GM12878 (cell line): Measurements from ENCODE around the gene CLEC17A. TPM values are rescaled to one million over a fixed set of nuclear protein-coding genes. Genes with fewer than 3 reads are reported as not detected.

Source experiments
- ATAC-seq: fragments of 200-7000 bp; cut with Tn5 transposase; 3 replicates; pipeline ENCODE4 v1.9.1; 2020; ENCODE audit warnings: mild to moderate bottlenecking, moderate library complexity
- BruUV-seq: library from RNA; stranded (reverse); fragments of 400-500 nt; replicated peaks from 2 replicates; lab custom pipeline; 2021; lab: Mats Ljungman, UMichigan
- CTCF ChIA-PET: fragments of 300-600 bp; sonication (Branson Sonifier 250); formaldehyde crosslinking; extraction: SDS; loops from one replicate; lab custom pipeline; 2021; ENCODE audit warnings: inconsistent platforms; lab: Yijun Ruan, JAX
- POLR2A ChIA-PET: fragments of 350-600 bp; formaldehyde crosslinking; extraction: SDS; loops from one replicate; lab custom pipeline; 2021; ENCODE audit warnings: inconsistent platforms; lab: Charles Lee
- RAD21 ChIA-PET: fragments of 300-600 bp; sonication (Branson Sonifier 250); formaldehyde crosslinking; loops from one replicate; lab custom pipeline; 2023; ENCODE audit warnings: antibody characterized with exemption; ENCODE audit not compliant: unreplicated experiment; lab: Charles Lee
- SMC1A ChIA-PET: fragments of 300-600 bp; sonication (Branson Sonifier 250); formaldehyde crosslinking; loops from one replicate; lab custom pipeline; 2023; ENCODE audit not compliant: unreplicated experiment, uncharacterized antibody; lab: Charles Lee
- DNase-seq: peaks from one replicate; pipeline ENCODE4 v3.0.0-alpha.2; 2011; ENCODE audit warnings: low read depth, low spot score
- FAIRE-seq: peaks from 3 replicates; lab custom pipeline; 2011; peaks lifted over from hg19 to GRCh38; lab: Jason Lieb, UNC
- H2AFZ ChIP-seq: 2 replicates; pipeline ENCODE4 v1.6.0; 2011; ENCODE audit warnings: low read depth, low read length, control low read depth; ENCODE audit not compliant: control insufficient read depth
- H3K27ac ChIP-seq: 2 replicates; pipeline ENCODE4 v1.5.1; 2011; ENCODE audit warnings: control low read depth; ENCODE audit not compliant: control insufficient read depth, insufficient read depth
- H3K27me3 ChIP-seq, 2 experiments: replicated peaks in 1 of 2; 2 replicates each; pipeline versions ENCODE4 v1.6.0 to v1.6.1; 2011; ENCODE audit warnings: low read length in 1 of 2; ENCODE audit not compliant: control insufficient read depth in 2 of 2, insufficient read depth in 2 of 2
- H3K36me3 ChIP-seq, 2 experiments: 2 replicates each; pipeline ENCODE4 v1.5.1; 2011; ENCODE audit warnings: low read length in 1 of 2; ENCODE audit not compliant: control insufficient read depth in 2 of 2, insufficient read depth in 2 of 2
- H3K4me1 ChIP-seq: 2 replicates; pipeline ENCODE4 v1.6.1; 2011; ENCODE audit warnings: mild to moderate bottlenecking, low read length, moderate library complexity, mixed read lengths; ENCODE audit not compliant: control insufficient read depth, insufficient read depth
- H3K4me2 ChIP-seq: 2 replicates; pipeline ENCODE4 v1.6.0; 2011; ENCODE audit warnings: control low read depth; ENCODE audit not compliant: control insufficient read depth, insufficient read depth
- H3K4me3 ChIP-seq: fragments of 200-600 bp; sonication (generic); 2 replicates; pipeline ENCODE4 v1.5.1; 2016
- H3K79me2 ChIP-seq: 2 replicates; pipeline ENCODE4 v1.6.0; 2011; ENCODE audit warnings: low read length; ENCODE audit not compliant: control insufficient read depth, insufficient read depth
- H3K9ac ChIP-seq: 2 replicates; pipeline ENCODE4 v1.8.0; 2011; ENCODE audit warnings: low read length, control low read depth, mixed read lengths; ENCODE audit not compliant: control insufficient read depth, insufficient read depth
- H3K9me3 ChIP-seq: replicated peaks from 3 replicates; pipeline ENCODE4 v1.5.1; 2011; ENCODE audit warnings: mild to moderate bottlenecking, low read length; ENCODE audit not compliant: control insufficient read depth, insufficient read depth
- H4K20me1 ChIP-seq: 2 replicates; pipeline ENCODE4 v1.6.0; 2011; ENCODE audit not compliant: control insufficient read depth, insufficient read depth
- ATF3 ChIP-seq: IDR thresholded peaks from 2 replicates; pipeline ENCODE4 v1.6.1; 2011; ENCODE audit warnings: low read depth, mild to moderate bottlenecking, low read length, moderate library complexity, borderline replicate concordance; ENCODE audit errors: extremely low read depth
- CEBPB ChIP-seq, 2 experiments: fragments of 150-350 bp in 1 of 2; IDR thresholded peaks; 2 replicates each; pipeline ENCODE4 v1.6.1; 2012 to 2014; ENCODE audit warnings: low read depth in 2 of 2, low read length in 2 of 2, borderline replicate concordance in 1 of 2, inconsistent platforms in 1 of 2
- CHD4 ChIP-seq: fragments of 200-600 bp; sonication (generic); IDR thresholded peaks from 2 replicates; pipeline ENCODE4 v1.6.1; 2016; ENCODE audit warnings: mild to moderate bottlenecking
- E2F4 ChIP-seq: IDR thresholded peaks from 2 replicates; pipeline ENCODE4 v1.6.1; 2012; ENCODE audit warnings: low read depth, low read length, improper control_type of control experiment
- ELK1 ChIP-seq: IDR thresholded peaks from 2 replicates; pipeline ENCODE4 v1.6.1; 2012; ENCODE audit warnings: low read depth, low read length, improper control_type of control experiment
- FOXK2 ChIP-seq: fragments of 450-650 bp; IDR thresholded peaks from 2 replicates; pipeline ENCODE4 v1.6.1; 2017; ENCODE audit warnings: mild to moderate bottlenecking, moderate library complexity
- MYB ChIP-seq: fragments of 150-350 bp; IDR thresholded peaks from 2 replicates; pipeline ENCODE4 v1.6.1; 2014; ENCODE audit warnings: mild to moderate bottlenecking, low read depth, low read length, borderline replicate concordance
- NBN ChIP-seq: fragments of 450-650 bp; IDR thresholded peaks from 2 replicates; pipeline ENCODE4 v1.6.1; 2016
- NR2C2 ChIP-seq: IDR thresholded peaks from 2 replicates; pipeline ENCODE4 v1.6.1; 2011; ENCODE audit warnings: borderline replicate concordance, low read depth; ENCODE audit not compliant: control insufficient read depth, insufficient read length
- NRF1 ChIP-seq: conservative IDR thresholded peaks from 2 replicates; pipeline ENCODE4 v1.6.1; 2011; ENCODE audit warnings: mild to moderate bottlenecking, low read depth, low read length, improper control_type of control experiment
- SREBF2 ChIP-seq: IDR thresholded peaks from 2 replicates; pipeline ENCODE4 v1.6.1; 2012; ENCODE audit warnings: mild to moderate bottlenecking, low read length
- ZBTB40 ChIP-seq: fragments of 450-650 bp; IDR thresholded peaks from 2 replicates; pipeline ENCODE4 v1.6.1; 2016; ENCODE audit warnings: mild to moderate bottlenecking, moderate library complexity, borderline replicate concordance
- WGBS: methylation state at CpG from one replicate; pipeline ENCODE4 v1.1.6; 2016; ENCODE audit warnings: low lambda C conversion rate; ENCODE audit not compliant: insufficient replicate concordance, insufficient coverage; ENCODE audit errors: missing lambda C conversion rate; 5-methylcytosine and 5-hydroxymethylcytosine counted together
- in situ Hi-C: fragments of 300-500 bp; cut with MboI; formaldehyde crosslinking; loops from 9 replicates; pipeline ENCODE4 v1.14.3; 2018; ENCODE audit warnings: mixed read lengths
- intact Hi-C: fragments of 100-400 bp; cut with micrococcal nuclease; formaldehyde crosslinking; loops from one replicate; pipeline ENCODE4 v1.14.2; 2022; ENCODE audit not compliant: unreplicated experiment
- polyA plus RNA-seq, 11 experiments: library from polyadenylated mRNA; depleted of rRNA in 4 of 11; unstranded in 6 of 11; stranded (reverse) in 5 of 11; fragments of >200 nt; fragmentation: Nextera tagmentation in 4 of 11; fragmentation: Illumina TruSeq in 1 of 11; extraction: Ambion mirVana in 4 of 11; extraction: Trizol in 1 of 11; gene quantifications; 1 replicate in 1 of 11; 2 replicates in 10 of 11; pipeline versions ENCODE4 v1.2.1 to v1.2.3, GENCODE V29; 2011 to 2016; ENCODE audit warnings: inconsistent platforms in 2 of 11, missing spikeins in 2 of 11, low read depth in 1 of 11
- total RNA-seq, 4 experiments: library from RNA; depleted of rRNA in 3 of 4; stranded (reverse); fragments of >200 nt in 3 of 4; fragmentation: Illumina TruSeq in 1 of 4; extraction: Trizol in 1 of 4; gene quantifications; 2 replicates each; pipeline versions ENCODE4 v1.2.1 to v1.2.3, GENCODE V29; 2013 to 2021

CLEC17A gene
- total and polyA plus RNA-seq, 10 of the 15 experiments (the other 5 are each of a cell fraction or from before 2014, with no cell fraction given), result 12.9 to 131 (median 97.3) TPM

GRCh38 chr19:14659874-14660489, 77.1 kb downstream of the CLEC17A start:
- ChIA-PET SMC1A (interaction anchor here (1.0 kb wide), 1 partner anchor 86 kb away, joined by 3 read pairs; no protein-coding TSS in a partner anchor), POLR2A (interaction anchor here (0.6 kb wide), 1 partner anchor 44 kb away, joined by 7 read pairs; no protein-coding TSS in a partner anchor), RAD21 (interaction anchor here (1.0 kb wide), 1 partner anchor 9 kb away, joined by 3 read pairs; no protein-coding TSS in a partner anchor), CTCF (interaction anchor here (0.9 to 1.2 kb wide), 2 partner anchors 9 to 86 kb away, joined by 3 to 4 read pairs; no protein-coding TSS in a partner anchor)
- 43% methylated on average over 6 of the region's 6 CpGs for WGBS
- Histone ChIP-seq H3K27ac (no peak overlapping the region), H3K9me3 (no peaks in the 10 kb centered on the region), H3K27me3 (no peaks in the 10 kb centered on the region; a peak in 1 of 4 replicates), H3K4me1 (peaks cover 3% of the 10 kb centered on the region; the same call in 1 of the 2 replicates), H3K4me3 (no peak overlapping the region), H3K79me2 (no peaks in the 10 kb centered on the region), H3K9ac (no peak overlapping the region), H3K4me2 (no peak overlapping the region), H2AFZ (no peak overlapping the region), H4K20me1 (no peaks in the 10 kb centered on the region), H3K36me3 (no peaks in the 10 kb centered on the region)
- intact Hi-C loops (no loop called here), in situ Hi-C loops (no loop called here)
- DNase-seq (no peak), ATAC-seq (no peak), FAIRE-seq (no peak)
- no peak for TF ChIP-seq CHD4
- no peak for TF ChIP-seq NR2C2
- no peak for TF ChIP-seq ZBTB40
- TF ChIP-seq CEBPB (IDR thresholded peaks at IDR 0.05; ENCODE audit: borderline replicate concordance in 1 of 2, low read depth in 2 of 2, low read length in 2 of 2), result no peak
- TF ChIP-seq MYB, result no peak
- TF ChIP-seq ELK1, result no peak
- no peak for TF ChIP-seq ATF3
- no peak for TF ChIP-seq FOXK2
- TF ChIP-seq NBN, result no peak
- TF ChIP-seq NRF1, result no peak
- no peak for TF ChIP-seq SREBF2
- no peak for TF ChIP-seq E2F4
- no TSS peak for BruUV-seq
